CD4-positive, alpha-beta T cell treated with Interleukin-1 beta for 1 hour (primary cell): ENCODE measurements around the gene TRPV4.

Experiments used
- DNase-seq, 2 donors: peaks; one replicate each; pipeline ENCODE4 v3.0.0-alpha.2; 2020 to 2022

TRPV4 gene

DNA sequence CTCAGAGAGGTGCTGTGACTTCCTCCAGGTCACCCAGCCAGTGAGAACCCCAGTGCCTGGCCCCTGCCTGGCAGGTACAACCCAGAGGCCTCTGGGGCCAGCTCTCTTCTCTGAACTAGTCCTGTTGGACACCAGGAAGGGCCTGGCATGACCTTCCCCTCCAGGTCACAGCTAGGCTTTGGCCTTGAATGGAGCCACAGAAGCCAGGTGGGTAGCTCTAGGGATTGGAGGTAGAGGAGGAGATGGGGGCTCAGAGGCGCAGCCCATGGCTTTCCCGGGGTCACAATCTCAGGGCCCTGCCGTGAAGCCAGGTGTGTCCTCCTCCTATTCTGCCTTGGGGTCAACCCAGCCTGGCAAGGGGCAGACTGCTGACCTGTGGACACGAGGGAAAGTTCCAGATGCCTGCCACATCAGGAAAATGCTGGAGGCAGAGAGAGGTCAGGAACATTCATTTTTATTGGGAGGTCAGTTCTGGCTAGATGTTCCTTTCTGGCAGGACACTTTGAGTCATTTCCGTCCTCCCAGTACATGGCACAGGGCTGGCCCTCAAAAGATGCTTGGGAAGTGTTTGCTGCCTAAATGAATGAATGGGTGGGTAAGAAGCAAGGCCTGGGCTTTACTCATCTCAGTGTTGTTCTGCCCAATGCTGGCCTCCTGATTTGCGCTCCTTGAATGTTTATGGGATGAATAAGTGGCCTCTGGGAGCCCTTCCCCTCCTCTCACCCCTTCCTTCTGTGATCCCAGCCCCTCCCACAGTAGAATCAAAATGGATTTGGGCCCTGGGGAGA is 94.1 kb downstream of the TRPV4 start:
- DNase-seq, result no peak

DNA sequence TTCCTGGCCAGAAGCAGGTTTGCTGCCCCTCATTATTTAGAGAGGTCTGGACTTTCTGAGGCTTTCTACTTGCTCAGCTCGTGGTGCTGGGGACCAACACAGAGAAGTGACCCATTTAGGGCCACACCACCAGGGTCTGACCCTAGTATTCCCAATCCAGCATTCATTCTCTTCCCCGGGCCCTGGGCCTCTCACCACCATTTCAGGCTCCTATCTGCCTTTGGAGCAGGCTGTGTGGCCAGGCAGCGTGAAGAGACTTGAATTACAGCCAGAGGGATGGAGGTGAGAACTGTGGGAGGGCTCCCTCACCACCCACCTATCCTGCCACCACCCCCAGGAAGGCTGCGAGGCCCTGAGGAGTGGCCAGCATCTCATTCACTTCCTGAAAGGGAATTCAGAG is 95.0 kb downstream of the TRPV4 start:
- no peak for DNase-seq

DNA sequence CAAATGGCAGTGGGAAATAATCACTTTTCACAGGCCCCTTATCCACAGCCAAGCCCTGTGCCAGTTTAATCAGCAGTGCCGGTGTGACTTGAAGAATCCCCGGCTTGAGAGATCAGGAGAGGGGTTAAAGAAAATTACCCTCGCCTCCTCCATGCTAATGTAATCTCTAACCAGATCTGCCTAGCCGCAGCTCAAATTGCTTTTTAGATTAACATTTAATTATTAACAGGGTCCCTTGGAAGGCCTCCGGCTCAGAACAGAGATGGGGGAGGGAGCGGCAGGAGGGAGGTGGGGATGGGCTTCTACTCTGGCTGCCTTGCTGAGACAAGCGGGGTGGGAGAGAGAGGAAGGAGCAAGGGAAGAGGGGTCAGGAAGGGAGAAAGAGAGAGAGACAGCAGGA is 95.6 kb downstream of the TRPV4 start:
- DNase-seq, result no peak

DNA sequence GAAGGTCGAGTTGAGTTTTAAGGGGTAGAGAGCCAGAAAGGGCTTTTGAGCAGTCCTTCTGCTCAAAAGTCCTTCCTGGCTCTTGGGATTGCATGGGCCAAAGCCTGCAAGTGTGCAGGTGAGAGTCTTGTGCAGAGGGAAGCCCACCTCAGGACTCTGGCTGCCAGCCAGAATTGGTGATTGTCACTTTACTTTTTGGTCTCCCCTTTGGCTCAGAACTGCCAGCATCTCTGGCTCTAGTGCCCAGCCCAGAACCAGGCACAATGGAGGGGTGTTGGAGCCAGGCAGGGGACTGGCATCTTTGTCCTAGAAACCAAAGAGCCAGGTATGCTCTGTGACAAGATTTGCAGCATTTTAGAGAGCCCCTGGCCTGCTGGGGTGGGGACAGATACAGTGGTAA is 96.1 kb downstream of the TRPV4 start:
- no peak for DNase-seq

DNA sequence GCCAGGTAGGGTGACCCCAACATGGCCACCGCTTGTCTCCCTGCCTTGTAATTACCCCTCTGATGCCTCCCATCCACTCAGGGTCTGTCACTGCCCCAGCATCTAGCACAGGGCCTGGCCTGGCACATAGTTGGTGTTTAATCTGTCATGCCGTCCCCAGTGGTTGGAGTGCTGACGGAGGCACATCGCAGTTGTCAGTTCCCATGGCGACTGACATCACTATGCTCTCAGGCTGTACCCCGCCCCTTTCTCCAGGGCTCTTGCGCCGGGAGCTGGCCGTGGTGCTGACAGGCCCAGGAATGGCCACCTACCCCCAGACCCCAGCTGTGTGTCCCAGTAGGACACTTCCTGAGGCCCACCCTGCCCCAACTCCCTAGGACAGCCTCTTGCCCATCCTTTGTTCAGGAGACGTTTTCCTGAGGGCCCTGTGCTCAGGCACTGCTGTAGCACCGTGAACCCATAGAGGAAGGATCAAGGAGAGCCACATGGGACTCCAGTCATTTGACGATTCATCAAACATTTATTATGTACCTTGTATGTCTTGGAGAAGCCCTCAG is 96.6 kb downstream of the TRPV4 start:
- no peak for DNase-seq

DNA sequence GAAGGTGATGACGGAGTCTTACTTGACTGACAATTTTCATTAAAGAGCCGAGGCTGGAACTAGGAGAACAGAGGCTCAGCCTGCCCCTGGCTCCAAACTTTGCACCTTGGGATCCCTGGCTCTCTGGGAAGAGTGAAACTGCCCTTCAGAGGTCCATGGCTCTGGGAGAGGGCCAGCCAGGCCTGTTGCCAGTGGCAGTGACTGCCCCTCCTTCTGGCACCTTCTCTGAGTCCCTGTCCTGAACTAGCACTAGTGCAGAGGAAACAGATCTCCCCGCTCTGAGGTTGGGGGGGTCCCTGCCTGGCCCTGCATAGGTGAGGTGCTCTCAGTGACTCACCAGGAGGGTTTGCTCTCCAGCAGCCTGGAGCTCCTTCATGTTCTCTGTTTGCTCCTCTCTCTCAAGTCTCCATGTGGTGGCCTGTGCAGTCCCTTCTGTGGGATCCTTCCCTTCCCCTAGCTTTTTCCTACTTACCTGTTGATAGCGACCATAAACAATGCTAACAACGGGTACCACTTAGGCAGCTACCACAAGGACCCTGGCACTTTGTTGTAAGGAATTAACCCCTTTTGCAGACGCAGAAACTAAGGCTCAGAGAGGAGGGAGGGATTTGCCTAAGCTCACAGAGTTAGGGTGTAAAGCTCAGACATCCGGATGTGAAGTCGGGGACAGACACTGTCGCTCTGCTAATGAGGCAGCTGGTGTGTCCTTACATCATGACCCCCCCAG is 97.2 kb downstream of the TRPV4 start:
- no peak for DNase-seq

DNA sequence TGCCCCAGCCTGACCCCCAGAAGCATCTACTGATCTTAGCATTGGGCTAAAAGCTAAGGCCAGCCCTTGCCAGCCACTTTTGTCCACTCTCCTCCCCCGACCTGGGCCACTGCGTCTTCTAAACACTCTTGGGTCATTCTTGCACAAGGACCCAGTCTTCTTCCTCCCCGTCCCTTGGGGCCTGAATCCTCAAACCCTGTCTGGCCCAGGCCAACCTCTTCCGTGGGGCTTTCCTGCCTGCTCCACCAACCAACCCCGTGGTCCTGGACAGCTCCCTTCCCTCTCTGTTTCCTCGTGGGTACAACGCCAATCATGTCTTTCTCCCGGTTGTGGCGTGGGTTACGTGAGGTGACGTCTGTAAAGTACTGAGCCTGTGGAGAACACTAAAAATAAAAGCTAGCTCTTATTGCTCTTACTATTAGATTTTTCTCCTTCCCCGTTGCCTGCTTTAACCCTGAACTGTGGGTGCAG is 98.1 kb downstream of the TRPV4 start:
- DNase-seq, result no peak

DNA sequence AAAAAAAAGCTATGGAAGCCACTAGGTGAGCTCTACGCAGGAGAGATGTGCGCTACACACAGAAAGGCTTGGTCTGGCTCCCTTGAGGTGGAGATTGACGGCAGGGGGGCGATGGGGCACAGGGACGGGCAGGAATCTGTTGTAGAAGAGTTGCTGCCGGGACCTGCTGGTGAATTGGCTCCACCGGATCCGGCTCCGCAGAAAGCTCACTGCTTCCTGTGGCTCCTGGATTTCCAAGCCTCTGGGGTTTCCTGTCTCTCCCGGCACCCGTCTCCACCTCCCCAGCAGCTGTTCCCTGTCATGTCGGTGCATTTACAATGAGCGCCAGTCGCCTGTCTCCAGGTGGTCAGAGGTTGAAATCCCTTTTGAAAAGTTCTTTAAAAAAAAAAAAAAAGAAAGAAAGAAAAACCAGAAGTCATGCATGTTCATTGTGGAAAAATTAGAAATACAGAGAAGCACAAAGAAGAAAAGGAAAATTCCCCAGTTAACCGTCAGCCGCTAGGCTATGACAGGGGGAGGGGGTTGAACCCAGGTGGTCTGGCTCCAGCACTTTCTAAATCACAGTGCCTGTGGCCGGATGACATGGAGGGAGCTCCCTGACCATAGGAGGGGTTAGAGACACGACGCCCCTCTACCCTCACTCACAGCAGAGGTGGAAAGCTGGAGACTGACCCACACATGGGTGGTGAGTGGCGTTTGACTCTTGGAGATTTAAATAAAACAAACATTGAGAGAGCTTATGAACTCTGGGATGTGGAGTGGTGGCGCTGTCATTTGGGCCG is 98.8 kb downstream of the TRPV4 start:
- DNase-seq, result no peak
